NCI-H2196 treated with DMSO at 0.1 percent for 48 hours (cell line): Measurements from ENCODE around the gene TPI1.

Experiments used
- DNase-seq: peaks from one replicate; lab custom pipeline; 2025; ENCODE audit not compliant: unreplicated experiment; lab: John Stamatoyannopoulos, UW

Gene TPI1

DNA sequence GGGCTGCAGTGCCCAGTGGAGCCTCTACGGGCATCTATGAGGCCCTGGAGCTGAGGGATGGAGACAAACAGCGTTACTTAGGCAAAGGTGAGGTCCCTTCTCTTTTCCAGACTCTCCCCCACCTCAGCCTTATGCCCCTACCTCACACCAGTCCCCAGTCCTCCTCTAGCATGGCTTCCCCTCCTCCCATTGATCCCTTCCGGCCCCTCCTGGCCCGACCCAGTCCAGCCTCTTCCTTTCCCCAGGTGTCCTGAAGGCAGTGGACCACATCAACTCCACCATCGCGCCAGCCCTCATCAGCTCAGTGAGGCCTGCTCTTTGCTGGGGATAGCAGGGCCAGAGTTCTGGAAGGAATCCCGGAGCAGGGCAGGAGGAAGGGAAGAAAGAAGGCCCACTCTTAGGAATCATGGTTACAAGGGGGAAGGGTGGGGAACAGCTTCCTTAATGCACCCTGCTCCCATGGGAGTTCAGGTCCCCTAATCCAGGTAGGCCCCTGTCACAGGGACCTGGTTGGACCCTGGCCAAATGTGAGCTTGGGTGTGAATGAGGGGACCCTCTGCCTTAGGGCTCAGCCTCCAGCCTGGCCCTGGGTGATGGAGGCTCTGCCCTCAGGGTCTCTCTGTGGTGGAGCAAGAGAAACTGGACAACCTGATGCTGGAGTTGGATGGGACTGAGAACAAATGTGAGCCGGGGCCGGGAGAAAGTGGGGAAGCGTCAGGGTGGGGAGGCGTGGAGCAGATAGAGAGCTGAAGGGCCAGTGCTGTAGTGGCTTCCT, 49.3 kb downstream of the TPI1 start:
- DNase-seq: no peak

- no peak for DNase-seq
These were observed 50.3 kb downstream of the TPI1 start for GRCh38 chr12:6917491-6918231.

- DNase-seq: no peak
These were observed 52.3 kb downstream of the TPI1 start for GRCh38 chr12:6919588-6919987.
